NT2/D1 (cell line): ENCODE results near the gene SP9.

Source experiments
- SUZ12 ChIP-seq: IDR thresholded peaks from 2 replicates; pipeline ENCODE4 v1.6.1; 2011; ENCODE audit not compliant: insufficient read length, insufficient read depth; ENCODE audit errors: extremely low read depth
- YY1 ChIP-seq: IDR thresholded peaks from 2 replicates; pipeline ENCODE4 v1.6.1; 2011; ENCODE audit not compliant: insufficient read length, insufficient read depth
- ZNF274 ChIP-seq: IDR thresholded peaks from 2 replicates; pipeline ENCODE4 v1.6.1; 2011; ENCODE audit warnings: mild to moderate bottlenecking, low read depth, low read length

DNA sequence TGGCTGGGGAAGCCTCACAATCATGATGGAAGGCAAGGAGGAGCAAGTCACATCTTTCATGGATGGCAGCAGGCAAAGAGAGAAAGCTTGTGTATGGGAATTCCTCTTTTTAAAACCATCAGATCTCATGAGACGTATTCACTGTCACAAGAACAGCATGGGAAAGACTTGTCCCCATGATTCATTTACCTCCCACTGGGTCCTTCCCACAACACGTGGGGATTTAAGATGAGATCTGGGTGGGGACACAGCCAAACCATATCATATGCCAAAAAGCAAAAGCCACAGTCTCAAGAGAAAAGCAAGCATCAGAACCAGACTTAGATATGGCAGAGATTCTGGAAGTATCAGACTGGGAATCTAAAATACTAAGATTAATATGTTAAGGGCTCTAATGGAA is 30.8 kb downstream of the SP9 start:
- no peak for TF ChIP-seq ZNF274
- no peak for TF ChIP-seq YY1
- TF ChIP-seq SUZ12: no peak
